T-helper 1 cell (primary cell): ENCODE data around the gene SYT14.
"Not testable (repeated sequence)": the region's sequence is repeated elsewhere in the genome, so short reads cannot be mapped to it uniquely, and the experiment has no call there.

Experiments used
- DNase-seq, 5 donors: peaks; one replicate each; pipeline ENCODE4 v3.0.0-alpha.2; 2012 to 2020

SYT14 gene

GRCh38 chr1:210123924-210124589 lies 186.0 kb downstream of the SYT14 start:
- DNase-seq, result no peak

DNA sequence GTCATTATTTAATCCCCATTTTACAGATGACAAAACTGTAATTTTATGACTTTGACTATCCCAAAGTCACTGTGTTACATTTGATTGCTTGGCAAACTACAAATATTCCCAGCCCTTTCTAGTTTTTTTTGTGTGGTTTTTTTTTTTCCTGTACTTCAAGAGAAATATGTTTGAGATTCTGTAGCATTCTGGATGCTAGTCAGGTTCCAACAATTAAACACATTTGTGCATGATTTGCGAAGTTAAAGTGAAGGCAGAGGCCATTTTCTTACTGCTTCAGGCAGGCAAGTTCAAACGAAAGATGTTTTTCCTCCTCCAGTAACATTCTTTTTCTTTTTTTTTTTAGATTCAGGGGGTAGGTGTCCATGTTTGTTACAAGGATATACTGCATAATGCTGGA lies 186.7 kb downstream of the SYT14 start:
- DNase-seq, result no peak

GRCh38 chr1:210125143-210125542 lies 187.1 kb downstream of the SYT14 start:
- no peak for DNase-seq

DNA sequence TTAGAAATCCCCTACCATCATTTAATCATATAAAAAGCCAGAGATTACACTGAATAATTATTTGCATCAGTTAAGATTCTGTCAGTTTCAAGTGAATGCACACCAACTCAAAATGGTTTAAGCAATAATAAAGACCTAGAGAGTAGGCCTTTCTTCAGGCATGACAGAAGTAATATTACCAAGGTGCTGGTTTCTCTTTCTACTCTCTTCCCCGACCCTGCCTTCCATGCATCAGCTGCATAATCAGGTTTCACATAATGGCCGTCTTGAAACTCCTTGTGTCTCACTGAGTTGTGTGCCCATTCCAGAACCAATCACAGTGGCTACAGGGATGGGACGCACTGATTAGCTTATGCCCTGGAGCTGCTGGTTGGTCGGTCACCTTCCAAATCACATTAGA lies 191.1 kb downstream of the SYT14 start:
- no peak for DNase-seq

DNA sequence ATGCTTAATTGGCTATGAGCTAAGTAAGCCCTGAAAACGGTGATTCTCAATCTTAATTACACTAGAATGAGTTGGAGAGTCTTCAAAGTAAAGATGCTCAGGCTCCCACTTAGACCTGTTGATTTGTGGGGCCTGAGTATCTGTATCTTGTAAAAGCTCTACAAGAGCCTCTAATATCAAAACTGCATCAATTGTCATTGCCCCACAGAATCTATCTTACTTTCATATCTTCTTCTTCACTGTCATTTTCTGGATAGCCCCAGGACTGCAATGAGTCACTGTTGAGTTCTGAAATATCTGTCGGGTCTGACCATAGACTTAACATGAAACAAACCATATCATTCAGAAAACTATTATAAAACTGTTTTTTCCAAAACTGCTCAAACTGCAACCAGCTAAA lies 191.7 kb downstream of the SYT14 start:
- peak in 1 of 5 donors; percentile 3 for DNase-seq

- no peak for DNase-seq
Measured at GRCh38 chr1:210132582-210132981, 194.6 kb downstream of the SYT14 start.

DNA sequence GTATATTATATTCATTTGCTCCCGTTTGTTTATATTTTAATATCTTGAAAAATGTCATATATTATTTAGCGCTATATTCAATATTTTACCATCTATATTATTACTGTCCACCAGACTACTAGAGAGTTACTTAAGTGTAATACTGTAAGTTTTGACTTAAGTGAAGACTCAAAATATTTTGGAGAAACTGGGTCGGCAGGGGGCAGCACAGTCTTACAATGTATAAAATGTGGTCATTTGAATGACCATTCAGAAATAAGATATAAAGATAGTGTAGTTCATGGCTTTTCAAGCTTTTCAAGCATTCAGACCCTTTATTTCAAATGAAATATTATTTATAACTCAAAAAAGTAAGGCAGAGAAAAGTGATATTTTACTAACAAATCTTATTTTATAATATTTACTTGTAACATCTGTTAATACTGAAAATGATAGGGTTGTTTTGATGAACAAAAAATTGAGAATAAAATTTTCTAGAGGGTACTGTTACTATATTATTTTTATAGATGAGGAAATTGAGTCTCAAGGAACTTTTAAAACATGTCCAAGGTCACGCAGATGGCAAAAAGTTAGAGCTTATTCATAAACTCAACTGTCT lies 205.5 kb downstream of the SYT14 start:
- peak in 2 of 5 donors; percentile 3 to 11 for DNase-seq

GRCh38 chr1:210144736-210145135 lies 206.7 kb downstream of the SYT14 start:
- DNase-seq, result no peak

- DNase-seq, result no peak
Measured at GRCh38 chr1:210151052-210151672, 213.1 kb downstream of the SYT14 start.

DNA sequence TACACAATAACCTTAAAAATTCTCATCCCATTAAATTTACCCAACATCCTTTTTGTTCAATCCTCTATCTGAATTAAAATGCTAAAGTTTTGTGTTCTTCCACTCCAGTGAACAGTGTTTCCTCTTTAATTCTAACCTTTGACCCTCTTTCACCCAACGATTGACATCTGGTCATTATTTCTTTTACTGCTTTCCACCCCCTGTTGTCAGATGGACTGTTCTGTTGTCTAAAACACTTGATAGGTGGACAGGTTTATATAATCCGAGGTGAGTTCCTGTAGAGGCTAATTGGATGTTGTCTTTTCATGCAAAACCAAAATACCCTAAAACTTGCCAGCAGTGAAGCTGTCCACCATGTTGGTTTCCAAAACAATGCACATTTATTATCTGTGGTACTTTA lies 221.2 kb downstream of the SYT14 start:
- DNase-seq, result no peak

GRCh38 chr1:210170220-210170619 lies 232.2 kb downstream of the SYT14 start:
- no peak for DNase-seq

DNA sequence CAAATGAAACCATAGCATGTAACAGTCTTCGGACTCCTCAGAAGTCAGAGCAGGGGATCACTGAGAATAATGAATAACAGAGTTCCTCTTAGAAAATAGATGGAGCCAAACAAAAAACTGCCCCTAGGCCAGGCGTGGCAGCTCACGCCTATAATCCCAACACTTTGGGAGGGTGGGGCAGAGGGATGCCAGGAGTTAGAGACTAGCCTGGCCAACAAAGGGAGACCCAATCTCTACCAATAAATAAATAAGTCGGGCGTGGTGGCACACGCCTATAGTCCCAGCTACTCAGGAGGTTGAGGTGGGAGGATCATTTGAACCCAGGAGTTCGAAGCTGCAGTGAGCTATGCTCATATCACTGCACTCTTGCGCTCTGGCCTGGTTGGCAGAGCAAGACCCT lies 236.1 kb downstream of the SYT14 start:
- no peak for DNase-seq

DNA sequence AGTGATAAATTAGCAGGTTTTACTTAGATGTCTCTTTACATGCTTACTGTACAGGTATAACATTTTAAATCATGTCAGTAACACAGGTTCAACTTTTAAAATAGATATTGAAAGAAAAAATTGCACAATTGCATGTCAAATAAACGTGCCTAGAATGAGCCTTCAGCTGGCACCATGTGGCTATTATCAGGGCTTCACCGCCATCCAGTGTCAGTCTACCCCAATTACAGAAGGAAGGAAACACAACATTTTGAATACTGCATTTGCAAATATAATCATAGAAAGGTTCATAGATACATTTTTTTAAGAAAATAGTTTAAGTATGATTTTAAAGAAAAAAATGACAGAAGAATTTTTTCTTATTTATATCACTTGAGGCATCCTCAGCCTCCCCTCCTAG lies 247.0 kb downstream of the SYT14 start:
- DNase-seq, result no peak

DNA sequence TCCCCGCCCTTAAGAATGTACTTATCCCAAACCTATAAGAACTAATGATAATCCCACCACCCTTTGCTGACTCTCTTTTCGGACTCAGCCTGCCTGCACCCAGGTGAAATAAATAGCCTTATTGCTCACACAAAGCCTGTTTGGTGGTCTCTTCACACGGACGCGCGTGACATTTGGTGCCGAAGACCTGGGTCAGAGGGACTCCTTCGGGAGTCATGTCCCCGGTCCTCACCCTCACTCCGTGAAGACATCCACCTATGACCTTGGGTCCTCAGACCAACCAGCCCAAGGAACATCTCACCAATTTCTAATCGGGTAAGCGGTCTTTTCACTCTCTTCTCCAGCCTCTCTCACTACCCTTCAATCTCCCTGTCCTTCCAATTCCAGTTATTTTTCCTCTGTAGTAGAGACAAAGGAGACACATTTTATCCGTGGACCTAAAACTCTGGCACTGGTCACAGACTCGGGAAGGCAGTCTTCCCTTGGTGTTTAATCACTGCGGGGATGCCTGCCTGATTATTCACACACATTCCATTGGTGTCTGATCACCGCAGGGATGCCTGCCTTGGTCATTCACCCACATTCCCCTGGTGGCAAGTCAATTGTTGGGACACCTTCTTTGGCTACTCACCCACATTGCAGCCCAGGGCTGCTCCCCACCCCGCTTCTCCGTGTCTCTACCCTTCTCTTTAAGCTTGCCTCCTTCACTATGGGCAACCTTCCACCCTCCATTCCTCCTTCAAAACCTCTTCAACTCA lies 250.0 kb downstream of the SYT14 start:
- DNase-seq, result not testable (repeated sequence)

DNA sequence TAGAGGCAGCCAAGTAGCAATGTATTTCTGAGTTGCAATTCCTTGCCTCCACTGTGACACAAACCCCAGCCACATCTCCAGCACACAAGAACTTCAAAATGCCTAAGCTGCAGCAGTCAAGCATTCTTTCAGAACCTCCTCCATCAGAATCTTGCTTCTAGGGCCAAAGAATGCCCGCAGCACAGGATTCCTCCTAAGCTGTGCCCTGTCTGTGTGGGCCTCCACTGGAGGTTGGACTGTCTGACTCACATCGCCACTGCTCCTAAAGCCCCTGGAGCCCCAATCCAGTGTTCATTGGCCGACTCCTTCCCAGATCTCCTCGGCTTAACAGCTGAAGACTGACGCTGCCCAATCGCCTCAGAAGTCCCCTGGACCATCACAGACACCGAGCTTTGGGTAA lies 251.4 kb downstream of the SYT14 start:
- no peak for DNase-seq

DNA sequence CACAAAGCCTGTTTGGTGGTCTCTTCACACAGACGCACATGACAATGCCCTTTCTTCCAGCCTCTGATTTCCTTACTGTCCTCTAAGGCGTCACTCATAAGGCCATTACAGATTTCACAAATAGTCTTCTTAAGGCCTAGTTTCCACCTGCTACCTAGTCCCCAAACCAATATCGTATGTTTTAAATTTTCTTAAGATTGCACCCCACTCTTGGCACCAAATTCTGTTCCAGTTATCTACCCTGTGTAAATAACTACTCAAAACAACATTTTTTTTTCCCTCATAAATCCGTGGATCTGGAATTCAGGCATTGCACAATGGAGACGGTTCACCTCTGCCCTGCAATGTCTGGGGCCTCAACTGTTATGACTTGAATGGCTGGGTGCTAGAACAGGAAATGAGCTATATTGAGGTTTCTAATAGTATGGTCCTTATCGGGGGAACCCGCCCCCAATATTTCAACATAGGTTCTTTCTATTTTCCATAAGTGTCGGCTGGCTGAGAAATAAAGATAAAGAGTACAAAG lies 257.7 kb downstream of the SYT14 start:
- no peak for DNase-seq

DNA sequence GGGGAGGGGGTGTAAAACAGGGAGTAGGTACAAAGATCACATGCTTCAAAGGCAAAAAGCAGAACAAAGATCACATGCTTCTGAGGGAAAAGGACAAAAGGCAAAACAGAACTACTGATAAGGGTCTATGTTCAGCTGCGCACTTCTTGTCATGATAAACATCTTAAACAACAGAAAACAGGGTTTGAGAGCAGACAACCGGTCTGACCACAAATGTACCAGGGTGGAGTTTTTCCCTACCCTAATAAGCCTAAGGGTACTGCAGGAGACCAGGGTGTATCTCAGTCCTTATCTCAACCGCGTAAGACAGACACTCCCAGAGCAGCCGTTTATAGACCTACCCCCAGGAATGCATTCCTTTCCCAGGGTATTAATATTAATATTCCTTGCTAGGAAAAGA lies 258.2 kb downstream of the SYT14 start:
- DNase-seq, result not testable (repeated sequence)

- no peak for DNase-seq
Measured at GRCh38 chr1:210198840-210199239, 260.8 kb downstream of the SYT14 start.

GRCh38 chr1:210200124-210200736 lies 262.2 kb downstream of the SYT14 start:
- no peak for DNase-seq

DNA sequence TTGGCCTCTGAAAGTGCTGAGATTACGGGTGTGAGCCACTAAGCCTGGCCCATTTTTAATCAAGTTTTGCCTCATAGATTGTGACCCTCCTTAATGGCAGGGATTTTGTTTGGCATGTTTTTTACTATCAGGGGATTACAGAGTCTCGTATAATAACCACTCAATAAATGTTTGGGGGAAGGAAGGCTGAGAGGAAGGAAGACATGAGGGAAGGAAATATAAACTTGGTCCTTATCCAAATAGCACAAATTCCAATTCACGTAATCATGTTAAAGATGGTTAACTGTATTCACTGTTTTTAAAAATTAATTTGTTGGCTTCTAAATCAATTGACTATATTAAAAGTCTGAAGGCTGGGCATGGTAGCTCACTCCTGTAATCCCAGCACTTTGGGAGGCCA lies 263.7 kb downstream of the SYT14 start:
- DNase-seq, result no peak

DNA sequence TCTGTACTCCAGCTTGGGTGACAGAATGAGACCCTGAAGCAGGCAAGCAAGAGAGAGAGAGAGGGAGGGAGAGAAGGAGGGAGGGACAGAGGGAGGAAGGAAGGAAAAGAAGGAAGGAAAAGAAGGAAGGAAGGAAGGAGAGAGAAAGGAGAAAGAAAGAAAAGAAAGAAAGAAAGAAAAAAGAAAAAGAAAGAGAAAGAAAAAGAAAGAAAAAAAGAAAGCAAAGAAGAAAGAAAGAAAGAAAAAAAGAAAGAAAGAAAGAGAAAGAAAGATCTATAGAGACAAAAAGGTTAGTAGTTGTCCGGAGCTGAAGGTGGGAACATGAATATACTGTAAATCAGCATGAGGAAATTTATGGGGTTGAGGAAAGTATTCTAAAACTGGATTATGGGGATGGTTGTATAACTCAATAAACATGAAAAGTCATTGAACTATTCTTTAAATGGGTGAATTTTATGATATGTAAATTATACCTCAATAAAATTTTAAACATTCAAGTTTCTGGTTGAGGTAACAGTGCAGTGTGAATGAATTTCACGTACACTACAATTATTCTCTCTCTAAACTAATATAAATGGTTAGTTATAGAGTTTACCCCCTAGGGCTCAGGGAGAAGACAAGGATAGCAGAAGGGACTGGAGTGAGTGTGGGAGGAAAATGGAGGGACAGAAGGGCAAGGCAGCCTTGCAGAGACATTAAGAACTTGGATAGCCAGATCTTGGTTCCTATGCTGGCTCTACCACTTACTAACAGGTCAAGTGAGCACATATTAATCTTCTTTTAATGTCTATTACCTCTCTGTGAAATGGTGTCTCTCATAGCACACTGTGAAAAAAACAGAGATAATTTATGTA lies 269.8 kb downstream of the SYT14 start:
- no peak for DNase-seq

DNA sequence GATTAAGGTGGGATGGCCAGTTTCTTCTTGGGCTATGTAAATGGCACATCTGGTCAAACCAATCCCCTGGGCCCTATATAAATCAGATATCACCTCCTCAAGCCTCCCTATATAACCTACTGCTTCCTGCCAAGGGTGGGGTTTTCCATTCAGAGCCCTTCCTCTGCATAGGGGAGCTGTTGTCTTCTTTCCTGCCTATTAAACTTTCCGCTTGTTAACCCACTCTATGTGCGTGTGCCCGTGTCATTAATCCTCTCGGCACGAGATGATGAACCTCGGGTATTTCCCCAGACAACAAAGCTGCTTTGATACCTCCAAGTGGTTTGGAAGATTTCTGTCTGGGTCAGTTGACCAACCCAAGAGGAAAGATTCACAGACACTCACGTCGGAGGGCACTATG lies 275.3 kb downstream of the SYT14 start:
- no peak for DNase-seq
